ENCODE measurements around the gene C5orf34.

Gene C5orf34

GRCh38 chr5:43543434-43543833 is 28.5 kb upstream of the C5orf34 start:
- no peak for DNase-seq (ENCODE audit: low read depth)
- TF ChIP-seq CTCF (IDR thresholded peaks at IDR 0.05; ENCODE audit: low read depth, low read length, missing control alignments) = no peak
- no peak overlapping the region for H3K4me3 ChIP-seq (ENCODE audit: low read depth, low read length)

GRCh38 chr5:43540746-43541145 is 25.8 kb upstream of the C5orf34 start:
- no peak for TF ChIP-seq CTCF (IDR thresholded peaks at IDR 0.05; ENCODE audit: low read depth, low read length, missing control alignments)
- no peak for DNase-seq (ENCODE audit: low read depth)

GRCh38 chr5:43536972-43537371 is 22.0 kb upstream of the C5orf34 start:
- TF ChIP-seq CTCF (IDR thresholded peaks at IDR 0.05; ENCODE audit: low read depth, low read length, missing control alignments) = no peak
- DNase-seq (ENCODE audit: low read depth) = no peak
- H3K4me3 ChIP-seq (ENCODE audit: low read depth, low read length) = no peak overlapping the region

More at GRCh38 chr5:43540746-43541145, 25.8 kb upstream of the C5orf34 start:
- H3K4me3 ChIP-seq (ENCODE audit: low read depth, low read length) = no peak overlapping the region

GRCh38 chr5:43533646-43534045 is 18.7 kb upstream of the C5orf34 start:
- no peak for TF ChIP-seq CTCF (IDR thresholded peaks at IDR 0.05; ENCODE audit: low read depth, low read length, missing control alignments)
- no peak for DNase-seq (ENCODE audit: low read depth)
- H3K4me3 ChIP-seq (ENCODE audit: low read depth, low read length) = no peak overlapping the region

GRCh38 chr5:43530648-43531047 is 15.7 kb upstream of the C5orf34 start:
- DNase-seq (ENCODE audit: low read depth) = no peak
- H3K4me3 ChIP-seq (ENCODE audit: low read depth, low read length) = no peak overlapping the region
- TF ChIP-seq CTCF (IDR thresholded peaks at IDR 0.05; ENCODE audit: low read depth, low read length, missing control alignments) = no peak

- no peak for DNase-seq (ENCODE audit: low read depth)
- TF ChIP-seq CTCF (IDR thresholded peaks at IDR 0.05; ENCODE audit: low read depth, low read length, missing control alignments) = no peak
Measured at GRCh38 chr5:43523662-43524072, 8.7 kb upstream of the C5orf34 start.

GRCh38 chr5:43520615-43521014 is 5.7 kb upstream of the C5orf34 start:
- TF ChIP-seq CTCF (IDR thresholded peaks at IDR 0.05; ENCODE audit: low read depth, low read length, missing control alignments) = no peak
- no peak overlapping the region for H3K4me3 ChIP-seq (ENCODE audit: low read depth, low read length)
- DNase-seq (ENCODE audit: low read depth) = no peak

More at GRCh38 chr5:43523662-43524072, 8.7 kb upstream of the C5orf34 start:
- no peak overlapping the region for H3K4me3 ChIP-seq (ENCODE audit: low read depth, low read length)

All from GM12864 (cell line).